Measurements from ENCODE around the gene BBS9.

BBS9 gene

DNA sequence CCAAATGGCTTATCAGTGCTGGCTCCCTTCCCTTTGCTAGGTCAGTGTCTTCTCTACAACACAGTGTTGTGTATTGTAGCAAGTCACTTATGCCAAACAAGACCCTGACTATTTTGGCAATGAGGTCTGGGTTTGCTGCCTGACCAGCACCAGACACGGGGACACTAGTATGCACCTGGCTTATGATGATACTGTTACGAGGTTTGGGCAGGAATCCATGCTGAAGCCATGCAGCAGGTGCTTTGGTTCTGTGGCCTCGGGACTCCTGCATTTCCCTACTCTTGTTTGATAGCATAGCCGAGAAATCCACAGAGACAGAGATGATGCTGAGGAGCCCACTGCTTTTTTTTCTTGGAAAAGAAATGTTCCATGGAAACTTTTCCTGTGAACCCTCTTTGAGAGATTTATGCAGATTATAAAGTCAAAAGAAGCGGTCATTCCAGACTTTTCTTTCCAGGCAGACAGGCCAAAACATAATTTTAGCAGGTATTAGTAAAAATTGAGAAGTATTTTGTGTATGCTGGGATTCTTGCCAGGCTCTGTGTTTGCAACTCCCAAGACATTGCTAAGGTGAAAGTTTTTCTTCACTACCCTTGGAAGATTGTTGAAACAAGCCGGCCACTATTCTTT is 291.1 kb downstream of the BBS9 start:
- Histone ChIP-seq H3K36me3 (ENCODE audit: control insufficient read depth in 1 of 2, insufficient read depth in 2 of 2, low read depth in 1 of 2, low read length in 2 of 2) (no peaks in the 10 kb centered on the region), H2AK5ac (ENCODE audit: low read length, severe bottlenecking) (no peak overlapping the region), H3K18ac (ENCODE audit: low read depth in 1 of 2, low read length in 2 of 2) (no peak overlapping the region), H3K14ac (ENCODE audit: low read length in 2 of 2) (no peak overlapping the region), H2BK5ac (ENCODE audit: low read depth, low read length, poor library complexity, severe bottlenecking) (no peak overlapping the region), H3K4me3 (ENCODE audit: insufficient read depth in 1 of 2, low read depth in 1 of 2, low read length in 2 of 2) (no peak overlapping the region), H2BK15ac (ENCODE audit: low read depth, poor library complexity, severe bottlenecking) (no peak overlapping the region), H2BK12ac (ENCODE audit: low read length in 2 of 2) (no peak overlapping the region), H3K4me2 (ENCODE audit: low read length, poor library complexity, severe bottlenecking) (no peak overlapping the region), H3K27ac (ENCODE audit: low read length, poor library complexity, severe bottlenecking) (no peak overlapping the region), H3K23ac (ENCODE audit: low read length in 2 of 2) (no peak overlapping the region), H3K79me1 (replicated peaks; ENCODE audit: low read length, poor library complexity, severe bottlenecking) (no peaks in the 10 kb centered on the region), H4K8ac (ENCODE audit: low read length) (no peak overlapping the region), H2AFZ (ENCODE audit: low read depth, low read length) (no peak overlapping the region), H3K4ac (ENCODE audit: low read depth in 1 of 2, low read length in 2 of 2) (no peak overlapping the region), H3K4me1 (ENCODE audit: control insufficient read depth, insufficient read depth, low read depth, low read length) (peaks cover 1% of the 10 kb centered on the region), H2BK120ac (ENCODE audit: low read depth, low read length) (no peak overlapping the region), H3K9me3 (ENCODE audit: control insufficient read depth, low read length) (no peaks in the 10 kb centered on the region), H4K91ac (ENCODE audit: low read length) (no peak overlapping the region), H3K9ac (ENCODE audit: low read length) (no peak overlapping the region), H3K27me3 (ENCODE audit: control insufficient read depth in 1 of 2, insufficient read depth in 1 of 2, low read length in 2 of 2) (no peaks in the 10 kb centered on the region)
- WGBS, result 93% methylated on average over 5 of the region's 6 CpGs
- no peak for DNase-seq

- no peaks in the 10 kb centered on the region for H3K27me3 ChIP-seq (ENCODE audit: control insufficient read depth in 1 of 2, insufficient read depth in 1 of 2, low read length in 2 of 2)
- H3K4me1 ChIP-seq (ENCODE audit: control insufficient read depth, insufficient read depth, low read depth, low read length), result peaks cover 1% of the 10 kb centered on the region
- H3K4ac ChIP-seq (ENCODE audit: low read depth in 1 of 2, low read length in 2 of 2), result no peak overlapping the region
- H4K8ac ChIP-seq (ENCODE audit: low read length), result no peak overlapping the region
- no peak overlapping the region for H3K27ac ChIP-seq (ENCODE audit: low read length, poor library complexity, severe bottlenecking)
- H2BK12ac ChIP-seq (ENCODE audit: low read length in 2 of 2), result no peak overlapping the region
- H3K36me3 ChIP-seq (ENCODE audit: control insufficient read depth in 1 of 2, insufficient read depth in 2 of 2, low read depth in 1 of 2, low read length in 2 of 2), result no peaks in the 10 kb centered on the region
- DNase-seq, result peak; percentile 44
- no peak overlapping the region for H2BK120ac ChIP-seq (ENCODE audit: low read depth, low read length)
- H3K18ac ChIP-seq (ENCODE audit: low read depth in 1 of 2, low read length in 2 of 2), result no peak overlapping the region
- H2BK5ac ChIP-seq (ENCODE audit: low read depth, low read length, poor library complexity, severe bottlenecking), result no peak overlapping the region
- H3K14ac ChIP-seq (ENCODE audit: low read length in 2 of 2), result no peak overlapping the region
- no CpG with 5 or more reads among the region's 1 CpG for WGBS
- no peak overlapping the region for H3K9ac ChIP-seq (ENCODE audit: low read length)
- no peak overlapping the region for H2AK5ac ChIP-seq (ENCODE audit: low read length, severe bottlenecking)
- no peak overlapping the region for H3K4me3 ChIP-seq (ENCODE audit: insufficient read depth in 1 of 2, low read depth in 1 of 2, low read length in 2 of 2)
- H4K91ac ChIP-seq (ENCODE audit: low read length), result no peak overlapping the region
- no peak overlapping the region for H3K4me2 ChIP-seq (ENCODE audit: low read length, poor library complexity, severe bottlenecking)
- H2BK15ac ChIP-seq (ENCODE audit: low read depth, poor library complexity, severe bottlenecking), result no peak overlapping the region
- no peaks in the 10 kb centered on the region for H3K79me1 ChIP-seq (replicated peaks; ENCODE audit: low read length, poor library complexity, severe bottlenecking)
- H3K9me3 ChIP-seq (ENCODE audit: control insufficient read depth, low read length), result no peaks in the 10 kb centered on the region
- no peak overlapping the region for H2AFZ ChIP-seq (ENCODE audit: low read depth, low read length)
- no peak overlapping the region for H3K23ac ChIP-seq (ENCODE audit: low read length in 2 of 2)
Measured at GRCh38 chr7:33421429-33421828, 292.1 kb downstream of the BBS9 start.

DNA sequence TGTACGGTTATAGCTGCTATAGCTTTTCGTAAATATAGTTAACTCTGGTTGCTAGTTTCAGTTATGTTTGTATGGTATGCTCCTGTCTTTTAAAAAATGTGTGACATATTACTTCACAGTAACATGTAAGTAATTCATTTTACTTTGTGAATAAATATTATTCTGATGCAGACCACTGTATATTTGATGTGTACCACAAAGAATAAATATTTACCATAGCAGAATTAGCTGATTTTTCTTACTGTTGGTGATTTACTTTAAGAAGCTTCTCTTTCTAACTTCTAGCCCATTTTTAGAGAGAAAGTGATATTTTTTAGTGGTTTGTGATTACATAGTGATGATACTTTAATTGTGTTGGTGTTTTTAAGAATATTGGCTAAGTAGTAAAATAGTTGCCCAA is 292.8 kb downstream of the BBS9 start:
- Histone ChIP-seq H4K91ac (ENCODE audit: low read length) (no peak overlapping the region), H3K18ac (ENCODE audit: low read depth in 1 of 2, low read length in 2 of 2) (no peak overlapping the region)
- 95% methylated on average over 2 of the region's 2 CpGs for WGBS

GRCh38 chr7:33422825-33423645 is 293.7 kb downstream of the BBS9 start:
- Histone ChIP-seq H3K14ac (ENCODE audit: low read length in 2 of 2) (no peak overlapping the region), H2AK5ac (ENCODE audit: low read length, severe bottlenecking) (no peak overlapping the region)

More for the DNA sequence above, 292.8 kb downstream of the BBS9 start:
- no peaks in the 10 kb centered on the region for H3K9me3 ChIP-seq (ENCODE audit: control insufficient read depth, low read length)
- peaks cover 1% of the 10 kb centered on the region for H3K4me1 ChIP-seq (ENCODE audit: control insufficient read depth, insufficient read depth, low read depth, low read length)
- no peak overlapping the region for H2AFZ ChIP-seq (ENCODE audit: low read depth, low read length)
- no peak overlapping the region for H2BK120ac ChIP-seq (ENCODE audit: low read depth, low read length)
- no peak overlapping the region for H3K4me2 ChIP-seq (ENCODE audit: low read length, poor library complexity, severe bottlenecking)
- H3K27ac ChIP-seq (ENCODE audit: low read length, poor library complexity, severe bottlenecking), result no peak overlapping the region
- no peaks in the 10 kb centered on the region for H3K27me3 ChIP-seq (ENCODE audit: control insufficient read depth in 1 of 2, insufficient read depth in 1 of 2, low read length in 2 of 2)
- no peak overlapping the region for H2AK5ac ChIP-seq (ENCODE audit: low read length, severe bottlenecking)
- no peak overlapping the region for H2BK5ac ChIP-seq (ENCODE audit: low read depth, low read length, poor library complexity, severe bottlenecking)
- no peak overlapping the region for H2BK12ac ChIP-seq (ENCODE audit: low read length in 2 of 2)
- H3K4ac ChIP-seq (ENCODE audit: low read depth in 1 of 2, low read length in 2 of 2), result no peak overlapping the region
- no peaks in the 10 kb centered on the region for H3K36me3 ChIP-seq (ENCODE audit: control insufficient read depth in 1 of 2, insufficient read depth in 2 of 2, low read depth in 1 of 2, low read length in 2 of 2)
- no peak for DNase-seq
- no peaks in the 10 kb centered on the region for H3K79me1 ChIP-seq (replicated peaks; ENCODE audit: low read length, poor library complexity, severe bottlenecking)
- no peak overlapping the region for H3K9ac ChIP-seq (ENCODE audit: low read length)
- H3K4me3 ChIP-seq (ENCODE audit: insufficient read depth in 1 of 2, low read depth in 1 of 2, low read length in 2 of 2), result no peak overlapping the region
- H3K14ac ChIP-seq (ENCODE audit: low read length in 2 of 2), result no peak overlapping the region
- H3K23ac ChIP-seq (ENCODE audit: low read length in 2 of 2), result no peak overlapping the region
- H4K8ac ChIP-seq (ENCODE audit: low read length), result no peak overlapping the region
- no peak overlapping the region for H2BK15ac ChIP-seq (ENCODE audit: low read depth, poor library complexity, severe bottlenecking)

More at GRCh38 chr7:33422825-33423645, 293.7 kb downstream of the BBS9 start:
- peak overlapping the region in 1 of 2 experiments; percentile 73 for H3K4ac ChIP-seq (ENCODE audit: low read depth in 1 of 2, low read length in 2 of 2)
- no peak overlapping the region for H3K4me3 ChIP-seq (ENCODE audit: insufficient read depth in 1 of 2, low read depth in 1 of 2, low read length in 2 of 2)
- peak overlapping the region in 1 of 2 experiments; percentile 67 for H2BK12ac ChIP-seq (ENCODE audit: low read length in 2 of 2)
- DNase-seq, result no peak
- H2AFZ ChIP-seq (ENCODE audit: low read depth, low read length), result no peak overlapping the region
- H3K9ac ChIP-seq (ENCODE audit: low read length), result peak overlapping the region; percentile 36
- no peaks in the 10 kb centered on the region for H3K36me3 ChIP-seq (ENCODE audit: control insufficient read depth in 1 of 2, insufficient read depth in 2 of 2, low read depth in 1 of 2, low read length in 2 of 2)
- no peak overlapping the region for H2BK15ac ChIP-seq (ENCODE audit: low read depth, poor library complexity, severe bottlenecking)
- H3K4me2 ChIP-seq (ENCODE audit: low read length, poor library complexity, severe bottlenecking), result no peak overlapping the region
- H4K91ac ChIP-seq (ENCODE audit: low read length), result no peak overlapping the region
- H3K4me1 ChIP-seq (ENCODE audit: control insufficient read depth, insufficient read depth, low read depth, low read length), result peaks cover 1% of the 10 kb centered on the region
- no peak overlapping the region for H3K27ac ChIP-seq (ENCODE audit: low read length, poor library complexity, severe bottlenecking)
- H4K8ac ChIP-seq (ENCODE audit: low read length), result no peak overlapping the region
- no peaks in the 10 kb centered on the region for H3K27me3 ChIP-seq (ENCODE audit: control insufficient read depth in 1 of 2, insufficient read depth in 1 of 2, low read length in 2 of 2)
- H2BK5ac ChIP-seq (ENCODE audit: low read depth, low read length, poor library complexity, severe bottlenecking), result no peak overlapping the region
- H3K18ac ChIP-seq (ENCODE audit: low read depth in 1 of 2, low read length in 2 of 2), result peak overlapping the region in 1 of 2 experiments; percentile 75
- H3K79me1 ChIP-seq (replicated peaks; ENCODE audit: low read length, poor library complexity, severe bottlenecking), result no peaks in the 10 kb centered on the region
- H2BK120ac ChIP-seq (ENCODE audit: low read depth, low read length), result no peak overlapping the region
- WGBS, result 82% methylated on average over 8 of the region's 8 CpGs
- H3K23ac ChIP-seq (ENCODE audit: low read length in 2 of 2), result peak overlapping the region in 1 of 2 experiments; percentile 26
- no peaks in the 10 kb centered on the region for H3K9me3 ChIP-seq (ENCODE audit: control insufficient read depth, low read length)
